ENCODE results near the gene KIRREL2.

KIRREL2 gene

GRCh38 chr19:35851213-35852028, 5.3 kb upstream of the KIRREL2 start:
- in situ Hi-C loops (cut with MboI; ENCODE audit: low sequenced_read_pairs, unreplicated experiment), result no loop called here
- TF ChIP-seq CTCF (IDR thresholded peaks at IDR 0.05; ENCODE audit: borderline replicate concordance, control extremely low read depth, extremely low read depth, insufficient read depth, missing control alignments), result no peak
- no peak for DNase-seq (ENCODE audit: low spot score)

- in situ Hi-C loops (cut with MboI; ENCODE audit: low sequenced_read_pairs, unreplicated experiment), result no loop called here
- TF ChIP-seq CTCF (IDR thresholded peaks at IDR 0.05; ENCODE audit: borderline replicate concordance, control extremely low read depth, extremely low read depth, insufficient read depth, missing control alignments), result no peak
- no peak for DNase-seq (ENCODE audit: low spot score)
Observed at GRCh38 chr19:35852029-35852780, 4.5 kb upstream of the KIRREL2 start, which contains the start of gene NPHS1. NPHS1 (minus strand) TSS chr19:35852504; CDS start chr19:35851837, 667 bp downstream.

- in situ Hi-C loops (cut with MboI; ENCODE audit: low sequenced_read_pairs, unreplicated experiment), result no loop called here
- no peak for TF ChIP-seq CTCF (IDR thresholded peaks at IDR 0.05; ENCODE audit: borderline replicate concordance, control extremely low read depth, extremely low read depth, insufficient read depth, missing control alignments)
- no peak for DNase-seq (ENCODE audit: low spot score)
Observed at GRCh38 chr19:35853038-35853756, 3.5 kb upstream of the KIRREL2 start.

GRCh38 chr19:35858311-35858710, 1.6 kb downstream of the KIRREL2 start:
- DNase-seq (ENCODE audit: low spot score), result no peak
- in situ Hi-C loops (cut with MboI; ENCODE audit: low sequenced_read_pairs, unreplicated experiment), result no loop called here
- TF ChIP-seq CTCF (IDR thresholded peaks at IDR 0.05; ENCODE audit: borderline replicate concordance, control extremely low read depth, extremely low read depth, insufficient read depth, missing control alignments), result no peak

GRCh38 chr19:35859414-35859813, 2.7 kb downstream of the KIRREL2 start:
- in situ Hi-C loops (cut with MboI; ENCODE audit: low sequenced_read_pairs, unreplicated experiment), result no loop called here
- DNase-seq (ENCODE audit: low spot score), result no peak
- TF ChIP-seq CTCF (IDR thresholded peaks at IDR 0.05; ENCODE audit: borderline replicate concordance, control extremely low read depth, extremely low read depth, insufficient read depth, missing control alignments), result no peak

GRCh38 chr19:35860436-35860817, 3.7 kb downstream of the KIRREL2 start:
- TF ChIP-seq CTCF (IDR thresholded peaks at IDR 0.05; ENCODE audit: borderline replicate concordance, control extremely low read depth, extremely low read depth, insufficient read depth, missing control alignments), result no peak
- no peak for DNase-seq (ENCODE audit: low spot score)
- in situ Hi-C loops (cut with MboI; ENCODE audit: low sequenced_read_pairs, unreplicated experiment), result no loop called here

All from GM13976 (cell line).